HuH-7 (cell line): ENCODE measurements around the gene IPCEF1.
"Not testable (repeated sequence)": the region's sequence is repeated elsewhere in the genome, so short reads cannot be mapped to it uniquely, and the experiment has no call there.

Experiments
- DNase-seq: peaks from one replicate; pipeline ENCODE4 v3.0.0; 2011; ENCODE audit warnings: low spot score

The IPCEF1 gene

DNA sequence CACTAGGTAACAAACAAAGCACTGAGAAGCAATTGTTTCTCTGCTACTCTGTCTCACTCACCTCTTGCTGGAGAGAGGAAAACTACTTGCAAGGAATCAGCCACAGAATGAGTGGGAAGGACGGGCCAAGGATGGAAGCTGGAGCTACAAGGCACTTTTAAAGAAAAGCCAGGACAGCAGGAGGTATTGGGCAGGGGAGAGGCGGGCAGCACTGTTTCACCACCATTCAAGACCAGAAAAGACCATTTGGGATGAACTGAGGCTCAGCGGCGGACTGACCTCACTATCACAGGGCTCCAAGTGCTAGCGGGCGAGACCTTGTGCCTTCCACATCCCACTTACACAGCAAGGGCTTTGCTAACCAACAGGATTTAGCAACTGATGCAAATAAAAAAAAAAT lies 137.4 kb downstream of the IPCEF1 start:
- DNase-seq = no peak

DNA sequence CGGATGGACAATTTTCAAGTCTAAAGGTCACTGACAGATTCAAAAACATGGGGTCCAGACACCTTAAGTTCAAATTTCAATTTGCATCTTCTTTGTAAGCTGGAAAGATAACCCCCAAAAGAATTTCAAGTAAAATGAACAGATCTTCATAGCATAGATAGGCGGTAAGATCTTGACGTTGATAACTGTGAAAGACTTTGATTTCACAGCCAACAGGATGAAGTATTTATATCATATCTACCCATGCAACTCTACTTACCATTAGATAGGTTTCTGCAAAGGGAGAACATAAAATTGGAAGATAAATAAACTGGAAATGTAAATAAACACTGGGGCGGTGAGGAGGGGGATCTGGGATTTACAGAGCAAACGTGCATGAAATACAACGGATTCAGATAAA lies 137.8 kb downstream of the IPCEF1 start:
- no peak for DNase-seq

DNA sequence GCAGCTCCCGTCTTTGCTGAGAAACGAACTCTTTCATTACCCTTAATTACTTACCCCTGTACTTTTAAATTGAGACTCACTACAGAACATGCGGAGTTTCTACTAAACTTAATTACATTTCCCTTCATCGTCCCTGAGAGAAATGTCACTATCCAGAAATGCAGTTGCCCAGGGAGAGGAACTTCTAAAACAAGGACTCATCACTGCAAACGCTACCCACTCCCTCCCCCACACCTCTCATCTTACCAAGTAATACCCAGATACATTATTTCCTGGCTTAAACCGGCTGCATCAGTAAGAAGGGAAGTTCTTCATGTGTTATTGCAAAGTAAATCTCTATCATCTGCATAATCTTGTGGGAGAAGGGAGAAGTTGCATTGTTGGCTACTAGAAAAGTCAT lies 138.3 kb downstream of the IPCEF1 start:
- DNase-seq = no peak

DNA sequence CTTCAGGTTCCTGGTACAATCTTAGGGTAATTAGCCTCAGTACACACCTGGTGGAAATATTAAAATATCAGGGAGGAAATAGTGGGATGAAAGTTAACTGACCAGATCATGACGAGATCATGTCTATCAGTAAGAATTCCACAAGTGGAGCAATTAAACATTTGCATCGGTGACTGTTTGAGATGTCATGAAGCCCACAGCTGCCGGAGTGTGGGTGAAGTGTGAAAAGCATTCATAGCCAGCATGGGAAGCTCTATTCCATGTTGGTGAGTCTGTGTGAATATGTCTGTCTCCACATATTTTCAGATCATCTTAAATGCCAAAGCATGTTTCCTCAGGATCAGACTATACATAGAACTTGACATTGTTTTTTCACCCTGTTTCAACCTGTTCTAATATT lies 142.8 kb downstream of the IPCEF1 start:
- DNase-seq = no peak

DNA sequence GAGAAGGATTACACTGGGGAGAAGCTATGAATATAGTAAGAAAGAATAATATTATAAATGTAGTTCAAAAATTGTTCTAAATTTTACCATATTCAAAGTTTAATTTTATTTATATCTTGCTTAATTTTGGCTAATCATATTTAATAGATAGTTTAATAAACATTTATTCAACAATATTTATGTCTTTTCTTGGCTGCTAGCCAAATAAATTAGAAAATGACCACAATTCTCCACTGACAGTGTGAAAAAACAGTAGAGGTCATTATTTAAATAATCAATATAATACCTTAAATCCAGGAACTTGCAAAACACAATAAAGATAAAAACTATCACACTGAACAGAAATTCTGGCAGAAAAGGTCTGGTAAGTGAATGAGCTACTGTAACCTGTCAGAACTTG lies 145.9 kb downstream of the IPCEF1 start:
- no peak for DNase-seq

DNA sequence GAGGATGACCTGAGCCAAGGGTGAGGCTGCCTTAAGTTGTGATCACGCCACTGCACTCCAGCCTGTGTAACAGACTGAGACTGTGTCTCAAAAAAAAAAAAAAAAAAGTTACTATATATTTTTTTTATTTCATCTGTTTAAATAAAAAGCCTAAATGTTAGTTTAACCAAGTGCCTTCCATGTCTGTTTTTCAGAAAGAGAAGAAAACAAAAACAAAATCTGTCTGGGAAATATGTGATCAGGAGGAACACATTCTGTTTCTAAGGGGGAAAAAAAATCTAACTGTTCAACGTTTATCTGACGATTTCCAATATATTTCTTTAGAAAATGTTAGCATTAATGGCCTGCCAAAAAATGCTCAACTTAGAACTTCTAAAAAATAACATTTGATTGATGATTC lies 147.0 kb downstream of the IPCEF1 start:
- DNase-seq = no peak

DNA sequence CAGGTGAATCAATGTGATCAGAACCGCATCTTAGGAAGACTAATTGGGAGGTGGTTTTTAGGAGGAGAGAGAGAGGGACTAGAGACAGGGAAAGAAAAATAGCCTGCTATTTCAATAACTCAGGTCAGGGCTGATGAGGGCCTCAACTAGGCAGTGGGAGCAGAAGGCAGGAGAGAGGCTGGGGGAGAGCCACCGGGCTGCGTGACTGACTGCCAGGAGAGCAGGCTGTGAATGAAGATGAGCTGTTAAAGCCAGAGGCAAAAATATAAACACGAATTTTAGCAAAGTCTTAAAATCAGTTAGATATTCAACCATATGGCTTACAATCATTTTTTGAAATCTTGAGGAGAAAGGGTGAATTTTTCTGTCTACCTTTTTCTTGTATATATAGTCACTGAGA lies 149.6 kb downstream of the IPCEF1 start:
- DNase-seq = no peak

DNA sequence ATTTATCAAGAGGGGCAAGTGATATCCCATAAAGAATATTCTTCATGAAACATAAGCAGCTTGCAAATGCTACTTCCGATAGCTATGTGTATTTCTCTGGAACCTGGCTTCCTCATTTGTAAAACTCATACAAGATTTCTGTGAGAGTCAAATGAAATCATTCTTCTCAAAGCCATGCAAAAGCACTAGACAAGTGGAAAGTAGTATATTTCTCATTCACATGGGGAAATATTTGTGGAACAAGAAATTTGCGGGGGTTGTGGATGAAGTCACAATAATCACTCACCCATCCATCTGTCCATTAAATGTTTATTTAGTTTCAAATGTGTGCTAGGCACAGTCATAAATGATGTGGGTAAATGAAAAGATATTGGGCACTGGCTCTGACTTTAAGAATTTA lies 150.5 kb downstream of the IPCEF1 start:
- no peak for DNase-seq

DNA sequence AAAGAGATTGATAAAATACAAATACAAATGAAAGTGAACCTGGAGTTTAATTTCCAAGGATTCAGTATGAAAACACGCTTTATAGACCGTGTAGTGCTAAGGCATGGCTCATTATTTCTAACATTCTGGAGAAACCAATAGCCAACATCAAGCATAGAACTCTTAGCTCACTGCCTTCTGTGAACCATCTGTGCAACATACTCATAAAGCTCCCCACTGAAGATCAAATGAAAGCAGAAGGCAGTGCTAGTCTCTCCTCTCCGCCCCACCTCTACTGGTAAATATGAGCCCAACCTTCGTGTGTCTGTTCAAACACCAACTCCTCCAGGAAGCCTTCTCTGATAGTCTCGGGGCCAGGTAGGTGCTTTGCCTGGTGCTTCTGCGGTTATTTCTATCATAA lies 153.6 kb downstream of the IPCEF1 start:
- DNase-seq = no peak

DNA sequence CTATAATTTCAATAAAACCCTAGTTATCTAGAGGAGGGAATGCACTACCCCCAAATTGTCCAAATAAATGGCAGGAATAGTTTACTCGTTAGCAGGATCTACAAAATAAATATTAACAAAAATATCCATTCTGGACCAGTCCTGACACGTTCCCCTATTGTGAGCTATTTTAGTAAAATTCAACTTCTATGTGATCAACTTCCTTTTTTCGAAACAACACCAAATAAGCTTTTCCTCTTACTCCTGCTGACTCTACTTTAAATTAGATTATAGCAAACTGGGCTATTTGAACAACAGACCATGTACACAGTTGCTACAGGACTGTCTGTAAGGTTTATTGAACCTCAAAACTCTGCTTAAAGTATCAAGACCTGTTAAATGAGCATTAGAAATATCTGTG lies 154.3 kb downstream of the IPCEF1 start:
- no peak for DNase-seq

DNA sequence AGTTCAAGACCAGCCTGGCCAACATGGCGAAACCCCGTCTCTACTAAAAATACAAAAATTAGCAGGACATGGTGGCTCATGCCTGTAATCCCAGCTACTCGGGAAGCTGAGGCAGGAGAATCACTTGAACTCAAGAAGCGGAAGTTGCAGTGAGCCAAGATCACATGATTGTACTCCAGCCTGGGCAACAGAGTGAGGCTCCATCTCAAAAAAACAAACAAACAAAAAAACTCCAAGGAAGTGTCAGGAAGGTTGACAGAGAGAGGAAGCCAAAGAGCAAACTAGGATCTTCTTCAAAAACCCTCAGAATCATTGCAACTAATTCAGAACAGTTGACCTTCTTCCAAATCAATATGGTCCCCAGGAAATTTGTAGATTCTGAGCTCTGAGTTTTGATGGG lies 154.9 kb downstream of the IPCEF1 start:
- DNase-seq = not testable (repeated sequence)

DNA sequence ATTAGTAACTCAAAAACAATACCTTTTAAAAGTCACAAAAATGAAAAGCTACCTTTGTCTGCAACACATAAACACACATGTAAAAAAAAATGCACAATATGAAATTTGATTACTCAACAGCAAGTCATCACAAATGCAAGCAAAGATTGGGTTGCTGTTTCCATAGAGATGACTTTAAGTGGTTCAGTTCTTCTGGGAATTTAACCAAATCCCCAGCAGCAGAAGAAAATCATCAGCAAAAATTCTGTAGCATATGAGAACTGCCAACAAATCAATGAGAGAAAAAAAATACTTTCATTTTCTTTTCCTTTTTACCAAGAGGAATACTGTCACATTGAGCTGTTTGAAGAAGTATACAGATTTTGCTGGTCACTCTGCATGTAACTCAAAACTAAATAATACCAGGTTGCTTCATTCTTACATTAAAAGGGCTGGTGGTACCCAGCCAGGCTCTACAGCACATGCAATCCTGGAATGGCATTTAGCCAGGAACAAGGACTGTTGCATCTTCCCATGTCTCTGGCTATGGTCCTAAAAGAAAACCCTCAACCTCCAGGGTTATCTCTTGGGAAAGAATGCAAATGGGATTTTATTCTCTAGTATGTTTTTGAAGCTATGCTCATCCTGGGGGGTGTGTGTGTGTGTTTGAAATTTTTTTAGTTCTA lies 159.3 kb downstream of the IPCEF1 start:
- DNase-seq = no peak

DNA sequence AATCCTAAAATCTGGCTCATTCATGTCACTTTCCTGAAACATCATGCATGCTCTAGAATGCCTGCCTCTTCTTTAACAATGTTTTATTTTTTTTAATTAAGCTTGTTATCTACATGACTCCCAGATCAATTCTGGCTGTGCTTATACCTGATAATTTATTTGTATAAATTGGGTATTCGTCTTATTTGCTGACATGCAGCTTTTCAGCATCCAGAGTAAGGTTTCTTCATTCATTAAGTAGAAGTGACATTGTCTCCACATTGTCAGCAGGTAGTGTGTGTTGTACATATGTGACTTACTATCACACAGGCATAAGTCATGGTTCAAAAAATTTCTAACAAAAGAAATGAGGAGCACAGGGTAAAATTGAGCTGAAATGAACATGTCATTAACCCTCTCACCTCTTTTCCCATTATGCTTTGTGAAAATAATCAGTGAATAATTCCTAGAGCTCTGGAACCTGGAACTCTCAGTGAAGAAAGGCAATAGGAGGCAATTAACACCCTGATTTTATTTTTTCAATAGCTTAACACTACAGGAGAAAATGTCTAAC lies 160.2 kb downstream of the IPCEF1 start:
- DNase-seq = no peak

DNA sequence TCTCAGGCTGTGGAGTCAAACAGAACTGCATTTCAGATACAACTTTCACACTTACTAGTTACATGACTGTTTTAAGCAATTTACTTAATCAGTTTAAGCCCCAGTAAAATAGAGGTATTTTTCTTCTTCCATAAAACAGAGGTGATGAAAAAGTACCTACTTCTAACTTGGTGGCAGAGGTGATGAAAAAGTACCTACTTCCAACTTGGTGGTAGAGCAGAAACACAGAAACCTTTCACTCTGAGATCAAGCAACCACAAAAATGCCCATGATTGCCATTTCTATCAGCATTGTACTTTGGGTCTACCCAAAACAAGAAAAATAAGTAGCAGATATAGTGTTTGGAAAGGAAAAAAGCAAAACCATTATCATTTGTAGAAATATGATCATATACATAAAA lies 168.9 kb downstream of the IPCEF1 start:
- no peak for DNase-seq

DNA sequence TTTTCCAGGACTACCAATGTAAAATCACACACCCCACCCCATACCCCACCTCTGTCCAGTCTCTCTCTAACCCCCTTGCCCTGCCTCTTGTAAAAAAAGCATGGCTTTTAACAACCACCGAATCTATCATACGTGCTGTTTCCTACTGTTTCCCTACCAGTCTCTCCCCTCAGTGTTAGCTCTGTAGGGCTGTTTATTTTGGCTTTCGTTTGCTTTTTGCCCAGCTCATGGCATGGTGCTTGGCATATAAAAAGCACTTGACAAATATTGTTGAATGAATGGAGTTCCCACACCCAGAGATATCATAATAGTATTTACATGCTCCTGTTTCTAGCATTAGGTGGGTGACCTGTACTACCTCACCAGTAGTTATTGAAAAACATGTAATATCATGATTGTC lies 169.4 kb downstream of the IPCEF1 start:
- DNase-seq = no peak

DNA sequence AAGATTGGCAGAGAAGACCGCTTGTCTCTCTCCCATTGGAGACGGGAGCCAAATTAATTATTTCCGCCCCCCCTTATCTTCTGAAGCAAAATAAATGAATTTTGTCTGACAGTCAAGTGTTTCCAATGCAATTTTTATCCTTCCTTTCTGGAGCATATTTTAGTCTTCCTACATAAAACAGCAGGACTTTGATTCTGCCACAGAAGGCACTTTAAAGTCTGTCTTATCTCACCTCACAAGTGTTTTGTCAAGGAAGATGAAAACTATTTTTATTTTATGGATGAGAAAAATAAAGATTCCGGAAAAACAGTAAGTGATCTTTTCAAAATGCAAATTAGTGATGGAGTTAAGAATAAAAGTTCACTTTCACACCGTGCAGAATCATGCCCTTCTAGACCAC lies 177.2 kb downstream of the IPCEF1 start:
- DNase-seq = no peak

DNA sequence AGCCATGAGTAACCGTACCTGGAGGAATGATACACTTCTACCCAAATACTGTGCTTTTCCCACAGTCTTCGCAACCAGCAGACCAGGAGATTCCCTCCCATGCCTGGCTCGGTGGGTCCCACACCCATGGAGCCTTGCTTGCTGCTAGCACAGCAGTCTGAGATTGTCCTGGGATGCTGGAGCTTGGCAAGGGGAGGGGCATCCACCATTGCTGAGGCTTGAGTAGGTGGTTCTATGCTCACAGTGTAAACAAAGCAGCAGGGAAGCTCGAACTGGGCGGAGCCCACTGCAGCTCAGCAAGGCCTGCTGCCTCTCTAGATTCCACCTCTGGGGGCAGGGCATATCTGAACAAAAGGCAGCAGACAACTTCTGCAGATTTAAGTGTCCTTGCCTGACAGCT lies 184.2 kb downstream of the IPCEF1 start:
- not testable (repeated sequence) for DNase-seq

DNA sequence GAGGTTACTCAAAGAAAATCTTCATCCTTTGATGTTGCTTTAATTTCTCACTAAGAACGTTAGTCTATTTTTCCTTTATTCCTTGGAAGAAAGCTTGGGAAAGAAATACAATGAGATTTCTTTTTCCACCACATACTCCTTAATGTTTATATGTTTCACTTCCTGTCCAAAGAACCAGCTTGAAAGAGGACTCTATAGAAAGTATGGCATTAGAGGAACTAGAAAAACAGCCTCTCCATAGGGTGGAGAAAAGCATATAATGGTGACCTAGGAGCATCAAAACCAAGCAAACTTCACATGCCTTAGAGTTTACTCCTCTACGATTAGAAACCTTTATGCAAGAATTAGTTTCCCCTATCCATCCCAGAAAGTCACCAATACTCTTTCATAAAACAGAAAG lies 186.5 kb downstream of the IPCEF1 start:
- no peak for DNase-seq

DNA sequence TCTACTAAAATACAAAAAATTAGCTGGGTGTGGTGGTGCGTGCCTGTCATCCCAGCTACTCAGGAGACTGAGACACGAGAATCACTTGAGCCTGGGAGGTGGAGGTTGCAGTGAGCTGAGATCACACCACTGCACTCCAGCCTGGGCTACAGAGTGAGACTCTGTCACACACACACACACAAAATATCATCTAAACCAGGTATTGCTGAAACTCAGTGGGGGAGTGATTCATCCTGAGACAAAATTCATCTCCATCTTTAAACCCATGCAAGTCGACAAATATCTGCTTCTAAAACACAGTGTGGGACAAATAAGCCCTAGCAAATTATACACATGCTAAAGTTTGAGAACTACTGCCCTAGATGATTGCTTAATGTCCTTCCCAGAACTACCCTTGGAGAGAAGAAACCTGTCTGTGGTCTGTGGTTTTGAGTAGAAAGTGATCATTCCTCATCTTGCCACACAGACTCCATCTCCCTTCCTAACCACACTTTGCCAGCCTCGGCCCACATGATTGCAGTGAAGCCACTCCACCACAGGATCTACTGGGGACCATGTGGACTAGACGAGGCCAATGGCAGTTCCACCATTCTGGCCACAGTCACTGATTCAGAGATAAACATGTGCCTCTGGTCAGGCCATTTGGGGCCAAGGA lies 187.3 kb downstream of the IPCEF1 start:
- DNase-seq = no peak

DNA sequence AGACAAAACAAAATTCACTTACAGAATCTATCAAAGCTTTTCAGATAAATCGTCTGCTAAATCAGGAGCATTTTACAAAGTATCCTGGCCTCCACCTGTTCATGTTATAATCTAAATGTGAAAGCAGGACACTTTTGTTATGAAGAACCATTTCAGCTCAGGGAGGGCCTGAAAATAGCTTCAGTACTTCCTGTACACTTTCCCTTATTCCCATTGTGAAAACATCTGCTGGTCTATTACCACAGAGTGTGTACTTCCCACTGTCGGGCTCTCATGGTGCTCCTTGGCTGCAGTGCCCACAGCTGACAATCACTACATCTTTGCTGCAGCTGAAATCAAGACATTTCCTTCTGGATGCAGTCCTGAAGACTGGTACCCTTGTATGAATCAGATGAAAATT lies 189.5 kb downstream of the IPCEF1 start:
- DNase-seq = no peak

DNA sequence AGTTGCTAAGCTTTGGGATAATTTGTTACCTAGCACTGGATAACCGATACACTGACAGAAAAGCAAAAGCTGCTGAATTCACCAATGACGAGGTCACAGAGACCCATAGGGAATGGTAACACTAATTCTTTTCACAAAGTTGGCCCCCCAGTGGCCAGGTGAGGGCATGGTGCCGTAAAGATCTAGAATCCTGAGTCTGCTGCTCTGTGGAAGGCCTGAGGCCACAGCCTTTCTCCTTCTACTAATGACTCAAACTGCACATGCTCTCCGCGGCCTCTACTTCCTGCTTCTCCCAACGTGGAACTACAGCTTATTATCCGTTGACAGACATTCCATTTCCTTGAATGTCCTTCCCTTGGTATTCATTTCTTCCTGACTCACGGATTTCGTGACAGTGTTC lies 190.5 kb downstream of the IPCEF1 start:
- no peak for DNase-seq

DNA sequence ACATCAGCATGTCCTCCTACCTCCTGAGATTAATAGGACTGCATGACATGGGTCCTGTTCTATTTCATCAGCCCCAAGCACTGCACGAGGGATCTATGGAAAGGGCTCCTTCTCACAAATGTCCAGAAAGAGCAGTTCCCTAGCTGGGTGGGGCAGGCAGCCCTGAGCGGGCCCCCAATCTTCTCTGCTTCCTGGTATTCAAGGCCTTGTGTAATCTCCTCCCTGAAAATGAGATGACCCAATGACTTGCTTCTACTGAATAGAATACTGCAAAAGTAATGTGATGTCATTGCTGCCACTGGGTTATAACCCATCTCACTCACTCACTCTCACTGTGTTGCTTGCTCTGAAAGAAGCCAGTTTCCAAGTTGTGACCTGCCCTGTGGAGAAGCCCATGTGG lies 191.1 kb downstream of the IPCEF1 start:
- no peak for DNase-seq

DNA sequence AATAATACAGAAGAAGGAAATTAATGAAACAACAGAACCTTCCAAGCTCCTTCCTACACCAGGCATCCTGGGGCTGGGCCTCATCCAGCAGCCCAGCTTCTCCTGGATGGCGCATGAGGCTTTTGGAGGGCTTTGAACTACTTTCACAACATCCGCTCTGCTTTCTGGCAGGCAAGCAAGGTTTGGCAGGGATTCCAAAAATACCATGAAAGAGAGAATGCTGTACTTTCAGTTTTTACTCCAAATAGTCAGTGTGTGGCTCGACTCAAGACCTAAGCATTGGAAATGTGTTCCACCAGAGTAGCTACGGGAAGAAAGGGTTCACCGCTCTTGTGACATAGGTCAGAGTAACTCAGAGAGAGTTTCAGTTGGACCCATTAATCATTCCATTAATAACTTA lies 192.2 kb downstream of the IPCEF1 start:
- no peak for DNase-seq

DNA sequence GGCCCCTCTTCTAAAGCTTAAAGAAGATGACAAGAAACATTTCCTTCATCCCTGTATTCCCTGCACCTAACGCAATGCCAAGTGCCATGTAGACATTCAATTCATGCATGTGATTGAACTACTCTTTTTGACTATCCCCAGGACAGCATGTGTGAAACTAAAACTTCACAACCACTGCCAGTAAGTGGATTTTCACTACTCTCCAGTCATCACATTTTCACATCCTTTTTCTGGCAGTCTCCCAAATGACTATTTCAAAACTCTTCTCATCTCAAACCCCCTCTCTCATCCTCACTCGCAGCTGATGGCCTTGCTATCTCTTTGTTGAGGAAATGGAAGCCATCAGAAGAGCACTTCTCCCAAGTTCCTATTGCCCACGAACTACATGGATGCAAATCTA lies 194.9 kb downstream of the IPCEF1 start:
- no peak for DNase-seq
